Measurements from ENCODE around the gene SEC11C.

DNA sequence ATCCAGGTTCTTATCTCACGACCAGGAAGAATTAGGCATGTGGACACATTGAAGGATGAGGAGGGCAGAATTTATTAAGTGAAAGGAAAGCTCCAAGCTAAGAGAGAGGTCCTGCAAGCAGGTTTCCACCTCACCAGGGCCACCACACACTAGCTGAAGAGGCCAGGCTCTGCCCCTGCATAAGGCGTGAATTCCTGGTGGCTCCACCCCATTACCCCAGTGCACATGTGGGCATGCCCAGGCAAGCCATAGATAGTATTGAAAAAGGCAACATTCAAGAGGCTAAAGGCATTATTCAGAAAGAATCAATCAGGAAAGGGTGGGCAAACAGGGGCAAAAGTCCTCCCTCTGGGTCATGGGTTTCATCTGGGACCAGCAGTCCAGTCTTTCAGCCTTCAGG lies 49.3 kb downstream of the SEC11C start:
- TF ChIP-seq CTCF (IDR thresholded peaks at IDR 0.05) (no peak), POLR2A (IDR thresholded peaks at IDR 0.05) (no peak), POLR2AphosphoS5 (IDR thresholded peaks at IDR 0.05) (no peak), EP300 (IDR thresholded peaks at IDR 0.05; ENCODE audit: low read depth) (no peak)
